HCEC 1CT (cell line): Measurements from ENCODE around the gene ZNF83.
A peak's percentile ranks its signal among the peaks of the same experiment; 100 is the strongest.

Source experiments
- DNase-seq: peaks from one replicate; pipeline ENCODE4 v3.0.0-alpha.2; 2017

The ZNF83 gene

GRCh38 chr19:52566588-52566987 is 71.6 kb downstream of the ZNF83 start:
- peak; percentile 91 for DNase-seq

- DNase-seq, result no peak
Observed at GRCh38 chr19:52566121-52566520, 72.0 kb downstream of the ZNF83 start.
